SU-DHL-6 (cell line): ENCODE measurements around the gene ELMO1.

Experiments used
- H2AFZ ChIP-seq: fragments of 200-600 bp; sonication (generic); 2 replicates; pipeline ENCODE4 v1.6.1; 2014; ENCODE audit warnings: low read depth, mild to moderate bottlenecking, moderate library complexity, mixed read lengths, antibody characterized with exemption, low read length; ENCODE audit not compliant: severe bottlenecking
- H3F3A ChIP-seq: fragments of 200-600 bp; shearing (Covaris generic); 2 replicates; pipeline ENCODE4 v1.6.0; 2016; ENCODE audit warnings: antibody characterized with exemption, mild to moderate bottlenecking; ENCODE audit not compliant: insufficient read depth
- H3K27ac ChIP-seq: fragments of 200-600 bp; sonication (generic); 2 replicates; pipeline ENCODE4 v1.5.1; 2016; ENCODE audit warnings: low read depth, mild to moderate bottlenecking, low read length, moderate library complexity, mixed read lengths
- H3K27me3 ChIP-seq: fragments of 200-600 bp; sonication (generic), shearing (Covaris generic); 2 replicates; pipeline ENCODE4 v1.6.0; 2014; ENCODE audit warnings: mild to moderate bottlenecking, low read length
- H3K36me3 ChIP-seq: fragments of 200-600 bp; sonication (generic); 2 replicates; pipeline ENCODE4 v1.6.1; 2014; ENCODE audit warnings: mild to moderate bottlenecking, low read length, mixed read lengths
- H3K4me2 ChIP-seq: fragments of 300-600, 200-600 bp; shearing (Covaris generic), sonication (generic); 2 replicates; pipeline ENCODE4 v1.6.0; 2014; ENCODE audit warnings: low read length, low read depth, mild to moderate bottlenecking; ENCODE audit not compliant: poor library complexity, severe bottlenecking
- H3K4me3 ChIP-seq: fragments of 200-600 bp; sonication (generic); 2 replicates; pipeline ENCODE4 v1.5.1; 2014; ENCODE audit warnings: antibody characterized with exemption, low read length, mild to moderate bottlenecking, mixed read lengths; ENCODE audit not compliant: insufficient read depth, poor library complexity, severe bottlenecking
- H3K79me2 ChIP-seq: fragments of 200-600 bp; sonication (generic); 2 replicates; pipeline ENCODE4 v1.6.1; 2014; ENCODE audit warnings: mild to moderate bottlenecking, low read length, moderate library complexity; ENCODE audit not compliant: insufficient read depth
- H3K9ac ChIP-seq: fragments of 200-600 bp; sonication (generic); 2 replicates; pipeline ENCODE4 v1.7.0; 2014; ENCODE audit warnings: mild to moderate bottlenecking, low read length
- H3K9me2 ChIP-seq: fragments of 200-600 bp; sonication (generic); replicated peaks from 2 replicates; pipeline ENCODE4 v1.6.1; 2014; ENCODE audit warnings: low read length; ENCODE audit not compliant: insufficient read depth
- H3K9me3 ChIP-seq: fragments of 200-600 bp; sonication (generic); 2 replicates; pipeline ENCODE4 v1.6.1; 2014; ENCODE audit warnings: low read length, mixed read lengths; ENCODE audit not compliant: insufficient read depth
- H4K20me1 ChIP-seq: fragments of 200-600 bp; sonication (generic); 2 replicates; pipeline ENCODE4 v1.6.1; 2014; ENCODE audit warnings: low read depth, mild to moderate bottlenecking, antibody characterized with exemption, low read length, moderate library complexity, mixed read lengths
- CTCF ChIP-seq: fragments of 200-600 bp; sonication (generic); IDR thresholded peaks from one replicate; pipeline ENCODE4 v1.5.1; 2017; ENCODE audit warnings: antibody characterized with exemption, mild to moderate bottlenecking, low read length, moderate library complexity; ENCODE audit not compliant: insufficient read depth, poor library complexity, severe bottlenecking
- EZH2phosphoT487 ChIP-seq: fragments of 200-600 bp; sonication (generic), shearing (Covaris generic); conservative IDR thresholded peaks from 2 replicates; pipeline ENCODE4 v1.6.1; 2018; ENCODE audit warnings: mild to moderate bottlenecking, antibody characterized with exemption, low read length, moderate library complexity, mixed read lengths

The ELMO1 gene

GRCh38 chr7:36887969-36888368, 560.7 kb downstream of the ELMO1 start:
- H3K4me3 ChIP-seq: no peak overlapping the region
- H3K27ac ChIP-seq: no peak overlapping the region
- H3K4me2 ChIP-seq: no peak overlapping the region
- no peaks in the 10 kb centered on the region for H4K20me1 ChIP-seq
- no peaks in the 10 kb centered on the region for H3K36me3 ChIP-seq
- H3K9me2 ChIP-seq: no peaks in the 10 kb centered on the region
- H3K9me3 ChIP-seq: no peaks in the 10 kb centered on the region
- TF ChIP-seq EZH2phosphoT487 (no peak), CTCF (no peak)
- no peaks in the 10 kb centered on the region for H3K79me2 ChIP-seq
- H3K27me3 ChIP-seq: no peaks in the 10 kb centered on the region
- H3F3A ChIP-seq: no peaks in the 10 kb centered on the region
- no peak overlapping the region for H3K9ac ChIP-seq
- H2AFZ ChIP-seq: no peak overlapping the region

DNA sequence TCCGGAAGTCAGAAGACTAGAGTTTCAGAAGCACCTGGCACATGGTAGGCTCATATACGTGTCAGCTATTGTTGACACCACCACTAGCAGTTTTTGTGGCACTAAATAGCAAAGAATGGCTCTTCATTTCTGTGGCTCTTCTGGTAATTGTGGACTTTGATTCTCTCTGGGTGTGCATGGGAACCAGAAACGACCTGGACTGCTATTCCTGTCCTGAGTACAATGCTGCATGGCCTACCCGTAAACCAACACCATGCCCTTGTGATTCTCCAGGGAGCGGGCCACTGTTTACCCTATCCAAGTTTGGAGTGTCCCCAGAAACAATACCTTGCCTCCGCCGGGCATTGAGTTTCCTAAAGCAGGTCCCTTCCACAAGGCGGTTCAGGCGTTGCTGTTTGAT, 561.4 kb downstream of the ELMO1 start:
- TF ChIP-seq CTCF: no peak
- no peak for TF ChIP-seq EZH2phosphoT487
- H3K4me3 ChIP-seq: no peak overlapping the region
- no peaks in the 10 kb centered on the region for H3K9me3 ChIP-seq
- H2AFZ ChIP-seq: no peak overlapping the region
- no peak overlapping the region for H3K9ac ChIP-seq
- no peak overlapping the region for H3K27ac ChIP-seq
- no peaks in the 10 kb centered on the region for H3F3A ChIP-seq
- H3K27me3 ChIP-seq: no peaks in the 10 kb centered on the region
- H3K4me2 ChIP-seq: no peak overlapping the region
- no peaks in the 10 kb centered on the region for H3K79me2 ChIP-seq
- H3K9me2 ChIP-seq: no peaks in the 10 kb centered on the region
- H3K36me3 ChIP-seq: no peaks in the 10 kb centered on the region
- H4K20me1 ChIP-seq: no peaks in the 10 kb centered on the region

DNA sequence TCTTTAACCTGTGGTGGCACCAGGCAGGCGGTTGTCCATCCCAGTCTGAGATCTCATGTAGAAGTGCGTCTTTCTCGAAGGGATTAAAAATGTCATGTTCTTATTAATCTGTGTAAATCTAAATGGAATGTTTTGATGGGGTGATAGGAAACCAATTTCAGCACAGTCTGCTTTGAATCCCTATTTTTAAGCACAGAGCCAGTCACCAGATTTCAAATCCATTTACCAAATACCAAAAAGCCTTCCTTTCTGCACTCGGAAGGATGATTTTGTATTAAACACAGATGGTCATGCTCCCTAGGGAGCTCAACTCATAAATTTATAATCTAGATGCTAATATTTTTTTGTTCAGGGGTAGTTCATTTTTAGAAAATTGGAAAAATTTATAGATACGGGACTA, 563.8 kb downstream of the ELMO1 start:
- Histone ChIP-seq H3K36me3 (no peaks in the 10 kb centered on the region), H3F3A (no peaks in the 10 kb centered on the region), H3K4me2 (no peak overlapping the region), H2AFZ (no peak overlapping the region), H3K9me2 (no peaks in the 10 kb centered on the region), H3K79me2 (no peaks in the 10 kb centered on the region), H3K4me3 (no peak overlapping the region), H4K20me1 (no peaks in the 10 kb centered on the region), H3K27ac (no peak overlapping the region), H3K9ac (no peak overlapping the region), H3K9me3 (no peaks in the 10 kb centered on the region), H3K27me3 (no peaks in the 10 kb centered on the region)
- TF ChIP-seq CTCF (no peak), EZH2phosphoT487 (no peak)

GRCh38 chr7:36884351-36884750, 564.3 kb downstream of the ELMO1 start:
- no peaks in the 10 kb centered on the region for H3K9me2 ChIP-seq
- H3K79me2 ChIP-seq: no peaks in the 10 kb centered on the region
- H3K9me3 ChIP-seq: no peaks in the 10 kb centered on the region
- H4K20me1 ChIP-seq: no peaks in the 10 kb centered on the region
- H3K36me3 ChIP-seq: no peaks in the 10 kb centered on the region
- TF ChIP-seq EZH2phosphoT487 (no peak), CTCF (no peak)
- no peak overlapping the region for H2AFZ ChIP-seq
- H3K4me2 ChIP-seq: no peak overlapping the region
- no peaks in the 10 kb centered on the region for H3F3A ChIP-seq
- H3K27ac ChIP-seq: no peak overlapping the region
- H3K9ac ChIP-seq: no peak overlapping the region
- no peaks in the 10 kb centered on the region for H3K27me3 ChIP-seq
- no peak overlapping the region for H3K4me3 ChIP-seq
